ENCODE results near the gene PPP1R27.

GRCh38 chr17:81878294-81878693, 43.4 kb upstream of the PPP1R27 start:
- no peak for TF ChIP-seq CTCF (IDR thresholded peaks at IDR 0.05)
- TF ChIP-seq POLR2A (IDR thresholded peaks at IDR 0.05), result no peak

Data from vagina (tissue), 2 donors.